Bronchial epithelial cell (primary cell): ENCODE data around the gene CTSA. TPM values are rescaled to one million over a fixed set of nuclear protein-coding genes. Genes with fewer than 3 reads are reported as not detected.

Source experiments
- DNase-seq: peaks from one replicate; pipeline ENCODE4 v3.0.0-alpha.2; 2010; ENCODE audit warnings: low read depth
- FAIRE-seq: peaks from 2 replicates; lab custom pipeline; 2011; peaks lifted over from hg19 to GRCh38; lab: Jason Lieb, UNC
- H3K27me3 ChIP-seq: 2 replicates; pipeline ENCODE4 v1.5.1; 2011; ENCODE audit warnings: low read length; ENCODE audit not compliant: control insufficient read depth, insufficient read depth
- H3K36me3 ChIP-seq: 2 replicates; pipeline ENCODE4 v1.5.1; 2011; ENCODE audit warnings: low read length; ENCODE audit not compliant: control insufficient read depth, insufficient read depth
- H3K4me3 ChIP-seq: 2 replicates; pipeline ENCODE4 v1.5.1; 2011; ENCODE audit warnings: mild to moderate bottlenecking, low read depth, low read length, control low read depth
- total RNA-seq: library from RNA; depleted of rRNA; stranded (reverse); fragments of >200 nt; gene quantifications from 2 replicates; pipeline ENCODE4 v1.2.1, GENCODE V29; 2014
- TF ChIP-seq, protein P1 (sequence below): IDR thresholded peaks from 2 replicates; pipeline ENCODE4 v1.5.1; 2011; ENCODE audit warnings: mild to moderate bottlenecking, moderate library complexity, low read length, control low read depth, inconsistent platforms; ENCODE audit not compliant: insufficient read depth, severe bottlenecking

Gene CTSA
- total RNA-seq, 1 donor from 2014 or later = 16.8 TPM

- TF ChIP-seq, protein P1, sequence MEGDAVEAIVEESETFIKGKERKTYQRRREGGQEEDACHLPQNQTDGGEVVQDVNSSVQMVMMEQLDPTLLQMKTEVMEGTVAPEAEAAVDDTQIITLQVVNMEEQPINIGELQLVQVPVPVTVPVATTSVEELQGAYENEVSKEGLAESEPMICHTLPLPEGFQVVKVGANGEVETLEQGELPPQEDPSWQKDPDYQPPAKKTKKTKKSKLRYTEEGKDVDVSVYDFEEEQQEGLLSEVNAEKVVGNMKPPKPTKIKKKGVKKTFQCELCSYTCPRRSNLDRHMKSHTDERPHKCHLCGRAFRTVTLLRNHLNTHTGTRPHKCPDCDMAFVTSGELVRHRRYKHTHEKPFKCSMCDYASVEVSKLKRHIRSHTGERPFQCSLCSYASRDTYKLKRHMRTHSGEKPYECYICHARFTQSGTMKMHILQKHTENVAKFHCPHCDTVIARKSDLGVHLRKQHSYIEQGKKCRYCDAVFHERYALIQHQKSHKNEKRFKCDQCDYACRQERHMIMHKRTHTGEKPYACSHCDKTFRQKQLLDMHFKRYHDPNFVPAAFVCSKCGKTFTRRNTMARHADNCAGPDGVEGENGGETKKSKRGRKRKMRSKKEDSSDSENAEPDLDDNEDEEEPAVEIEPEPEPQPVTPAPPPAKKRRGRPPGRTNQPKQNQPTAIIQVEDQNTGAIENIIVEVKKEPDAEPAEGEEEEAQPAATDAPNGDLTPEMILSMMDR = peak; percentile 46
- Histone ChIP-seq H3K36me3 (peaks cover 4% of the 10 kb centered on the region), H3K4me3 (peak overlapping the region; percentile 98), H3K27me3 (no peaks in the 10 kb centered on the region)
- FAIRE-seq (no peak), DNase-seq (peak; percentile 74)
Measured at GRCh38 chr20:45933266-45934045, 42.3 kb downstream of the CTSA start.

- peak overlapping the region; percentile 98 for H3K4me3 ChIP-seq
- FAIRE-seq (no peak), DNase-seq (no peak)
- peaks cover 9% of the 10 kb centered on the region for H3K36me3 ChIP-seq
- H3K27me3 ChIP-seq = no peaks in the 10 kb centered on the region
- TF ChIP-seq, protein P1 = no peak
Measured at GRCh38 chr20:45934046-45934585, 43.0 kb downstream of the CTSA start.

DNA sequence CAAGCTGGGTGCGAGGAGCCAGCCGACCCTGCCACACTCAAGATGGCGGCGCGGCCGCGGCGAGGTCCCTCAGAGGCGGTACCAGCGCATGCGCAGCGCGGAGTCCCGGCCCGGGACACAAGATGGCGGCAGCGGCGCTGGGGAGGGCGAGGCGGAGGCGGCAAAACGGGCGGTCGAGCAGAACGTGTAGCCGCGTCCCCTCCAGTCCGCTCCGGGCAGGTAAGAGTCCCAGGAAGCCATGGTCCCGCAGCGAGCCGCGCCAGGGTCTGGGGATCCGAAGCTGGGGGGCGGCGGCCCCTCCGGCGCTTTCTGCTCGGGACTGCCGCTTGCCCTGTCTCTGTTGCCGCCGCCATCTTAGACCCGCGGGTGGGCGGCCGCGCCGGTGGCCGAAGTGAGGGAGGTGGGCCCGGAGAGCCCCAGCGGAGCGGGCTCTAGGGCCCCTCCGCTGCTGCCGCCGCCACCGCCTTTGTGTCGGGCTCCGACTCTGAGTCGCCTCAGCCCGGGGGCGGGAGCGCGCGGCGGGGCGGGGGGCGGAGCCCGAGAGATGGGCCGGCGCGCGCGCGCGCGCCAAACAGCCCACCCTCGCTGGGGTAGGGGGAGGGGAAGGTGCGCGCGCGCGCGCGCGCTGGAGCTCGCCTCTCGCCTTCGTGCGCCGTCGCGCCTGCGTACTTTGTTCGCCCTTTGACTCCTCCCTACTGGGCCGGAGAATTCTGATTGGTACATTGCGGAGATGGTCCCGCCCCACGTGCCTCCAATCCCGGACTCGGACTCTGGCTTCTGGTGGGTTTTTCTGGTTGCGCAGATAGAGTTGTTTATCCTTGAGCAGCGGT lies 43.7 kb downstream of the CTSA start, which contains the start of gene PCIF1:
Gene PCIF1, plus strand, starts transcription at position 98 of the 830 bp plus-strand sequence. CDS start 4,317 bp downstream, outside the sequence.
- DNase-seq (peak; percentile 88), FAIRE-seq (no peak)
- peak within 1 kb of the TSS; percentile 98 for H3K4me3 ChIP-seq
- peaks cover 15% of the 10 kb centered on the region for H3K36me3 ChIP-seq
- TF ChIP-seq, protein P1 = no peak
- H3K27me3 ChIP-seq = no peaks in the 10 kb centered on the region

DNA sequence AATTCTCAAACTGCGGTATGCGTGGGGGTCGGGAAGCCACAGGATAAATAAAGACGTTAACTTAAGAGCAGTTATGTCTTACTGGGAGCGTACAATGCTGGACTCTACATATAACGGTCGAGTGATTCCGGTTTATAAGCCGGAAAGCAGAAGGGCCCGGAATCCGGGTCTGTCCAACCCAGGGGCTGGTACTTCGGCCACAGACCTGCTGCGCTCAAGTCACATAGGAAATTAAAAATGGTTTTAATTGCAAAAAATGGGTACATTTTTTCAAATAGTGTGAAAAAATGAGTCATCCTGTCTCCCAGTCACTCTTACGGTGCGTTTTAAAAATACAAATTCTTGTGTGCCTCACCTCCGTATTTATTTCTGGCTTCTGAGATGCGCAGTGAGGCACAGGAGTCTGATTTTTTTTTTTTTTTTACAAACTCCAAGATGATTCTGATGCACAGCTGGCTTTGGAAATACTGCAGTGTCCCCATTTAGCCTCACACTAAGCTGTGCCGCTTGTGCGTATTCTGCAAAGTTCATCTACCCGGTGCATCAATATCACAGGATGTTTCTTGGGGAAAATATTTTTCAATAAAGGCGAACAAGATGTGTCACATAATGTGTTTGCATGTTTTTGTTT lies 44.4 kb downstream of the CTSA start:
- DNase-seq (peak; percentile 18), FAIRE-seq (no peak)
- H3K27me3 ChIP-seq = no peaks in the 10 kb centered on the region
- TF ChIP-seq, protein P1 = no peak
- peak overlapping the region; percentile 98 for H3K4me3 ChIP-seq
- peaks cover 18% of the 10 kb centered on the region for H3K36me3 ChIP-seq

GRCh38 chr20:45937765-45938164 lies 46.6 kb downstream of the CTSA start:
- TF ChIP-seq, protein P1 = no peak
- Histone ChIP-seq H3K27me3 (no peaks in the 10 kb centered on the region), H3K4me3 (no peak overlapping the region), H3K36me3 (peaks cover 23% of the 10 kb centered on the region)
- FAIRE-seq = no peak
- no peak for DNase-seq
